HG02840 (cell line): ENCODE data around the gene PCNA.
"Not testable (repeated sequence)": the region's sequence is repeated elsewhere in the genome, so short reads cannot be mapped to it uniquely, and the experiment has no call there.

Source experiments
- ATAC-seq: cut with Tn5 transposase; IDR thresholded peaks from one replicate; pipeline ENCODE4 v1.9.1; 2021; ENCODE audit warnings: mild to moderate bottlenecking, moderate library complexity, moderate number of reproducible peaks; ENCODE audit not compliant: unreplicated experiment, low FRiP score

Gene PCNA

GRCh38 chr20:5104479-5104878 is 15.3 kb downstream of the PCNA start:
- ATAC-seq = no peak

GRCh38 chr20:5100684-5101347 is 18.9 kb downstream of the PCNA start:
- ATAC-seq = no peak

- not testable (repeated sequence) for ATAC-seq
Measured at GRCh38 chr20:5099909-5100308, 19.8 kb downstream of the PCNA start.

- ATAC-seq = not testable (repeated sequence)
Measured at GRCh38 chr20:5099009-5099408, 20.7 kb downstream of the PCNA start.

- ATAC-seq = no peak
Measured at GRCh38 chr20:5096463-5096862, 23.3 kb downstream of the PCNA start.

- ATAC-seq = no peak
Measured at GRCh38 chr20:5095931-5096330, 23.8 kb downstream of the PCNA start.

GRCh38 chr20:5095454-5095853 is 24.3 kb downstream of the PCNA start:
- no peak for ATAC-seq

- no peak for ATAC-seq
Measured at GRCh38 chr20:5092765-5093339, 26.9 kb downstream of the PCNA start.

GRCh38 chr20:5091902-5092301 is 27.9 kb downstream of the PCNA start:
- ATAC-seq = no peak

GRCh38 chr20:5090191-5090590 is 29.6 kb downstream of the PCNA start:
- no peak for ATAC-seq

- ATAC-seq = no peak
Measured at GRCh38 chr20:5088688-5089087, 31.1 kb downstream of the PCNA start.

GRCh38 chr20:5085380-5085779 is 34.4 kb downstream of the PCNA start:
- ATAC-seq = no peak

GRCh38 chr20:5080384-5080877 is 39.3 kb downstream of the PCNA start:
- ATAC-seq = no peak

GRCh38 chr20:5078399-5078958 is 41.3 kb downstream of the PCNA start:
- peak; percentile 98 for ATAC-seq

- no peak for ATAC-seq
Measured at GRCh38 chr20:5077761-5078387, 41.9 kb downstream of the PCNA start.

GRCh38 chr20:5076913-5077312 is 42.8 kb downstream of the PCNA start:
- not testable (repeated sequence) for ATAC-seq

- ATAC-seq = no peak
Measured at GRCh38 chr20:5074232-5074674, 45.5 kb downstream of the PCNA start.

- no peak for ATAC-seq
Measured at GRCh38 chr20:5073660-5074231, 46.0 kb downstream of the PCNA start.

- no peak for ATAC-seq
Measured at GRCh38 chr20:5072756-5073659, 46.8 kb downstream of the PCNA start.

GRCh38 chr20:5071942-5072341 is 47.8 kb downstream of the PCNA start:
- not testable (repeated sequence) for ATAC-seq
